Mononuclear cell (primary cell): Measurements from ENCODE around the gene CLCN1. TPM values are rescaled to one million over a fixed set of nuclear protein-coding genes. Genes with fewer than 3 reads are reported as not detected.

Source experiments
- H3K27me3 ChIP-seq: 2 replicates; pipeline ENCODE4 v1.6.0; 2011; ENCODE audit warnings: low read length, control low read depth; ENCODE audit not compliant: insufficient read depth
- H3K4me1 ChIP-seq: 2 replicates; pipeline ENCODE4 v1.5.1; 2011; ENCODE audit warnings: mild to moderate bottlenecking, low read length, control low read depth; ENCODE audit not compliant: insufficient read depth
- H3K4me3 ChIP-seq: 2 replicates; pipeline ENCODE4 v1.5.1; 2011; ENCODE audit warnings: mild to moderate bottlenecking, low read length, moderate library complexity
- H3K9me3 ChIP-seq: 2 replicates; pipeline ENCODE4 v1.5.1; 2011; ENCODE audit warnings: low read depth, mild to moderate bottlenecking, control low read depth, low read length
- total RNA-seq: library from RNA; depleted of rRNA; stranded (reverse); fragments of >200 nt; gene quantifications from one replicate; pipeline ENCODE4 v1.2.3, GENCODE V29; 2012

CLCN1 gene
- total RNA-seq, 1 donor, result 0.21 TPM

GRCh38 chr7:143337216-143337615 lies 21.3 kb downstream of the CLCN1 start:
- Histone ChIP-seq H3K27me3 (no peaks in the 10 kb centered on the region), H3K4me1 (no peaks in the 10 kb centered on the region), H3K4me3 (no peak overlapping the region), H3K9me3 (no peaks in the 10 kb centered on the region)

- peaks cover 9% of the 10 kb centered on the region for H3K4me1 ChIP-seq
- H3K4me3 ChIP-seq, result no peak overlapping the region
- no peaks in the 10 kb centered on the region for H3K9me3 ChIP-seq
- peaks cover 2% of the 10 kb centered on the region for H3K27me3 ChIP-seq
These were observed 25.9 kb downstream of the CLCN1 start for GRCh38 chr7:143341842-143342241.

- Histone ChIP-seq H3K4me3 (no peak overlapping the region), H3K9me3 (no peaks in the 10 kb centered on the region), H3K27me3 (peaks cover 5% of the 10 kb centered on the region), H3K4me1 (peaks cover 9% of the 10 kb centered on the region)
These were observed 27.7 kb downstream of the CLCN1 start for GRCh38 chr7:143343596-143343995.

GRCh38 chr7:143345428-143345900 lies 29.6 kb downstream of the CLCN1 start:
- peaks cover 5% of the 10 kb centered on the region for H3K27me3 ChIP-seq
- no peaks in the 10 kb centered on the region for H3K9me3 ChIP-seq
- H3K4me1 ChIP-seq, result peaks cover 9% of the 10 kb centered on the region
- H3K4me3 ChIP-seq, result no peak overlapping the region

GRCh38 chr7:143346018-143346417 lies 30.1 kb downstream of the CLCN1 start:
- H3K27me3 ChIP-seq, result peaks cover 5% of the 10 kb centered on the region
- no peak overlapping the region for H3K4me3 ChIP-seq
- H3K9me3 ChIP-seq, result no peaks in the 10 kb centered on the region
- H3K4me1 ChIP-seq, result peaks cover 9% of the 10 kb centered on the region

- H3K9me3 ChIP-seq, result no peaks in the 10 kb centered on the region
- H3K4me1 ChIP-seq, result peaks cover 9% of the 10 kb centered on the region
- H3K4me3 ChIP-seq, result no peak overlapping the region
- peaks cover 5% of the 10 kb centered on the region for H3K27me3 ChIP-seq
These were observed 32.0 kb downstream of the CLCN1 start for GRCh38 chr7:143347950-143348349.

- Histone ChIP-seq H3K9me3 (no peaks in the 10 kb centered on the region), H3K4me3 (no peak overlapping the region), H3K4me1 (no peaks in the 10 kb centered on the region), H3K27me3 (peaks cover 5% of the 10 kb centered on the region)
These were observed 35.1 kb downstream of the CLCN1 start for GRCh38 chr7:143351060-143351459.

- no peaks in the 10 kb centered on the region for H3K9me3 ChIP-seq
- H3K4me3 ChIP-seq, result no peak overlapping the region
- peaks cover 3% of the 10 kb centered on the region for H3K27me3 ChIP-seq
- no peaks in the 10 kb centered on the region for H3K4me1 ChIP-seq
These were observed 35.7 kb downstream of the CLCN1 start for GRCh38 chr7:143351574-143351973.

- Histone ChIP-seq H3K4me1 (no peaks in the 10 kb centered on the region), H3K4me3 (no peak overlapping the region), H3K9me3 (no peaks in the 10 kb centered on the region)
These were observed 36.7 kb downstream of the CLCN1 start for GRCh38 chr7:143352531-143353002.

GRCh38 chr7:143354376-143354775 lies 38.5 kb downstream of the CLCN1 start:
- H3K4me3 ChIP-seq, result no peak overlapping the region
- no peaks in the 10 kb centered on the region for H3K4me1 ChIP-seq
- H3K27me3 ChIP-seq, result no peaks in the 10 kb centered on the region
- H3K9me3 ChIP-seq, result no peaks in the 10 kb centered on the region

More at GRCh38 chr7:143352531-143353002, 36.7 kb downstream of the CLCN1 start:
- H3K27me3 ChIP-seq, result peaks cover 2% of the 10 kb centered on the region

- peaks cover 4% of the 10 kb centered on the region for H3K4me1 ChIP-seq
- no peaks in the 10 kb centered on the region for H3K9me3 ChIP-seq
- no peaks in the 10 kb centered on the region for H3K27me3 ChIP-seq
- H3K4me3 ChIP-seq, result no peak overlapping the region
These were observed 39.1 kb downstream of the CLCN1 start for GRCh38 chr7:143354965-143355364.

- no peaks in the 10 kb centered on the region for H3K9me3 ChIP-seq
These were observed 39.8 kb downstream of the CLCN1 start for GRCh38 chr7:143355450-143356385.

GRCh38 chr7:143356414-143357050 lies 40.6 kb downstream of the CLCN1 start:
- H3K4me1 ChIP-seq, result peaks cover 5% of the 10 kb centered on the region
- no peaks in the 10 kb centered on the region for H3K27me3 ChIP-seq
- no peaks in the 10 kb centered on the region for H3K9me3 ChIP-seq
- no peak overlapping the region for H3K4me3 ChIP-seq

More at GRCh38 chr7:143355450-143356385, 39.8 kb downstream of the CLCN1 start:
- Histone ChIP-seq H3K4me3 (no peak overlapping the region), H3K27me3 (no peaks in the 10 kb centered on the region), H3K4me1 (peaks cover 5% of the 10 kb centered on the region)

GRCh38 chr7:143358626-143359025 lies 42.7 kb downstream of the CLCN1 start:
- Histone ChIP-seq H3K27me3 (peaks cover 9% of the 10 kb centered on the region), H3K9me3 (no peaks in the 10 kb centered on the region), H3K4me1 (peaks cover 11% of the 10 kb centered on the region), H3K4me3 (no peak overlapping the region)

- Histone ChIP-seq H3K9me3 (no peaks in the 10 kb centered on the region), H3K4me1 (peaks cover 11% of the 10 kb centered on the region), H3K4me3 (no peak overlapping the region), H3K27me3 (peaks cover 21% of the 10 kb centered on the region)
These were observed 44.0 kb downstream of the CLCN1 start for GRCh38 chr7:143359771-143360353.
